ENCODE measurements around the gene FAXC. TPM values are rescaled to one million over a fixed set of nuclear protein-coding genes. Genes with fewer than 3 reads are reported as not detected.
"Not testable (repeated sequence)": the region's sequence is repeated elsewhere in the genome, so short reads cannot be mapped to it uniquely, and the experiment has no call there.

FAXC gene
- total RNA-seq, 4 donors from 2014 or later, result 0.04 to 3.6 (median 1.3) TPM

DNA sequence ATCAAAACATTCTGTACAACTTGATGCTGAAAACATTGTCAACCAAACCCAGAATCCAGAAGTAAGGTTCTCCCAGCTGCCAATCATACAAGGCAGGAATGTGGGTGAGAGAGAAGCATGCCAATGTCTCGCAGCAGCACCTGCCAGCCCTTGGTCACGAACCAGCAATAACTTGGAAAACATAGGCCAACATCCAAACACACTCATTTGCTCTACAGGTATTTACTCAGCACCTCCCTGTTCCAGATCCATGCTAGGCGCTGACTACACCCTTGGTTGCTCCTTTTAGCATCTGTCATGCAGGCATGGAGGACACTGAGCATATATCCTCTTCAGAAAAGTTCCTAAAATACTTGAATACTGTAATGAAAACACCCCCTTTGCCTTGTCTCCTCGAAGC is 63.6 kb downstream of the FAXC start:
- WGBS, 2 donors, result 34 to 47% methylated on average over 4 of the region's 4 CpGs
- no peak for TF ChIP-seq POLR2A (IDR thresholded peaks at IDR 0.05)
- TF ChIP-seq, protein P1, sequence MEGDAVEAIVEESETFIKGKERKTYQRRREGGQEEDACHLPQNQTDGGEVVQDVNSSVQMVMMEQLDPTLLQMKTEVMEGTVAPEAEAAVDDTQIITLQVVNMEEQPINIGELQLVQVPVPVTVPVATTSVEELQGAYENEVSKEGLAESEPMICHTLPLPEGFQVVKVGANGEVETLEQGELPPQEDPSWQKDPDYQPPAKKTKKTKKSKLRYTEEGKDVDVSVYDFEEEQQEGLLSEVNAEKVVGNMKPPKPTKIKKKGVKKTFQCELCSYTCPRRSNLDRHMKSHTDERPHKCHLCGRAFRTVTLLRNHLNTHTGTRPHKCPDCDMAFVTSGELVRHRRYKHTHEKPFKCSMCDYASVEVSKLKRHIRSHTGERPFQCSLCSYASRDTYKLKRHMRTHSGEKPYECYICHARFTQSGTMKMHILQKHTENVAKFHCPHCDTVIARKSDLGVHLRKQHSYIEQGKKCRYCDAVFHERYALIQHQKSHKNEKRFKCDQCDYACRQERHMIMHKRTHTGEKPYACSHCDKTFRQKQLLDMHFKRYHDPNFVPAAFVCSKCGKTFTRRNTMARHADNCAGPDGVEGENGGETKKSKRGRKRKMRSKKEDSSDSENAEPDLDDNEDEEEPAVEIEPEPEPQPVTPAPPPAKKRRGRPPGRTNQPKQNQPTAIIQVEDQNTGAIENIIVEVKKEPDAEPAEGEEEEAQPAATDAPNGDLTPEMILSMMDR (IDR thresholded peaks at IDR 0.05), result no peak
- no peak for DNase-seq (ENCODE audit: low spot score in 2 of 2)
- no peak overlapping the region for H3K4me3 ChIP-seq (ENCODE audit: low read depth, poor library complexity, severe bottlenecking)
- intact Hi-C loops (cut with DNase I; ENCODE audit: low total_unique reads), result no loop called here

DNA sequence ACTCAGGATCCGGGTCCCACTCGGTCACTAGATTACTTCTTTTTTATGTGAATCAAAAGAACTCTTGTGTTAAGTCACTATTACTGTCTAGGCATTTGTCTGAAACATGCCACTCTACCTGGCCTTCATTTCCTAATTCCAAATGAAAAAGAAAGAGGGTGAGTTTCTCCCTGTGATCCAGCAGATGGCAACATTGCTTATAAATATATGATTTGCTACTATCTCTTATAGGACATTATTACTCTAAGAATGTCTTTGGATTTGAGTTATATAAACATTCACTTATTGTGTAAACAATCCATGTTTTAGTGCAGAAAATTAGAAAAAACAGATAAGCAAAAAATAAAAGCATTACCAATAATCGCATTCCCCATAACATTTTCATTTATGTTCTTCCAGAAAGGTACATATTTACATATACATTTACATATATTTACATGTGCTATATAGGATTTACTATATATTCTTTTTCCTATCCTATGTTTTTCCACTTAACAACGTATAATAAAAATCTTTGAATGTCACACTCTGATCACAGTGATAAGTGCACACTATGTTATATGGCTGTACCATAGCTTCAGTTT is 66.9 kb downstream of the FAXC start:
- TF ChIP-seq, protein P1 (IDR thresholded peaks at IDR 0.05), result no peak
- no peak for TF ChIP-seq POLR2A (IDR thresholded peaks at IDR 0.05)
- no peak for DNase-seq (ENCODE audit: low spot score in 2 of 2)
- no peak overlapping the region for H3K4me3 ChIP-seq (ENCODE audit: low read depth, poor library complexity, severe bottlenecking)
- WGBS, 2 donors, result 68 to 73% methylated on average over 4 of the region's 4 CpGs
- intact Hi-C loops (cut with DNase I; ENCODE audit: low total_unique reads), result no loop called here

DNA sequence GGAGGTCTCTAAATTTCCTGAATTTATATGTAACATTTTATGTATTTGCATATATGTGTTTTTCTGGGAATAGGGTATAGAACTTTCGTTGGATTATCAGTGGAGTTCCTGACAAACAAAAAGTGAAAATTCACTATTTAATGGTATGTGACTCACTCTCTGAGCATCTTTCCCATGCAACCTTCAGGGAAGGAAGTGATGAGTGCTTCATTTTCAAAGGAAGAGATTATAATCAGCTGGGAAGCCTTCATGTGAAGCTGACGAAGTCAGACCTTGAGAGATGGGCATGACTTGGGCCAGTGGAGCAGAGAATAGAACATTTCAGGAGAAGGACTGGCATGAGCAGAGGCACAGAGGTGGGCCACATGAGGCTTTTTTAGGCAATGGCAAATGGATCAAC is 72.7 kb downstream of the FAXC start:
- intact Hi-C loops (cut with DNase I; ENCODE audit: low total_unique reads), result no loop called here
- TF ChIP-seq, protein P1 (IDR thresholded peaks at IDR 0.05), result no peak
- no peak for TF ChIP-seq POLR2A (IDR thresholded peaks at IDR 0.05)
- no peak for DNase-seq (ENCODE audit: low spot score in 2 of 2)
- H3K4me3 ChIP-seq (ENCODE audit: low read depth, poor library complexity, severe bottlenecking), result no peak overlapping the region
- WGBS, 2 donors, result 41 to 60% methylated on average over 2 of the region's 2 CpGs

DNA sequence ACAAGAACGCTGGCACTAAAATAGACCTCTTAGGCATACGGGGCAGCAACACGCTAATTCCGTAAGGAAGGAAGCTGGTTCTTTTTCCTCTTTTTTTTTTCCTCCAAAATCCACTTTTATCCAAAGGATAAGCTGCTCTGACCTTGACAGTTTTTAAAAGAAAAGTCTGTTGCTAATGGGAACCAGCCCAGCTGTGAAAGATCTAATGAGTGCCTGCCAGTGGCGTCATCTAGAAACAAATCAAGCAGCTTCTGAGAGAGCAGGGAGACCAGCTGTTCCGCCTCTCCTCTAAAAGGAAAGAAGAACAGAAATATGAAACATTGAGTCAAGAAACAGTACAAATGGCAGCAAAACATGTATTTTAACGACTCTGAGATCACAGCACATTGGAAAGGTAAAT is 78.6 kb downstream of the FAXC start:
- TF ChIP-seq, protein P1 (IDR thresholded peaks at IDR 0.05), result no peak
- no peak for TF ChIP-seq POLR2A (IDR thresholded peaks at IDR 0.05)
- intact Hi-C loops (cut with DNase I; ENCODE audit: low total_unique reads), result no loop called here
- no peak overlapping the region for H3K4me3 ChIP-seq (ENCODE audit: low read depth, poor library complexity, severe bottlenecking)
- no peak for DNase-seq (ENCODE audit: low spot score in 2 of 2)
- 56 to 59% methylated on average over 7 of the region's 7 CpGs for WGBS, 2 donors

DNA sequence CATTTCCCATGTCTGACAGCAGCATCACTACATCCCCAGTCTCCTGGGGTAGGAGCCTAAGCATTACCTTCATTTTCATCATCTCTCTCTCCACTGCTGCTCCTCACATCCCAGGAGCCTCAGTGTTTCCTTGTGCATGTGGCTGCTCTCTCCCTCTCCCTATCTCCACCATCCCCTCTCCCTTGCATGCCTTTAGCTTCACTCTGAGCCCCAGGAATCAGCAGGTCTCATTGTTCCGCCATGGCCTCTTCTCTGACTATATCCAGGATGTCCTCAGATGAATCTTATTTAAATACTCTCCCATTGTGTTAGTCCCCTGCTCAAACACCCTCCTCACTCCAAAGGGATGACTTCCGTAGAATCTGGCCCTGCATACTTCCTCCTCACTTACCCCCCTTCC is 79.4 kb downstream of the FAXC start:
- DNase-seq (ENCODE audit: low spot score in 2 of 2), result no peak
- 65 to 88% methylated on average over 2 of the region's 2 CpGs for WGBS, 2 donors
- TF ChIP-seq, protein P1 (IDR thresholded peaks at IDR 0.05), result no peak
- H3K4me3 ChIP-seq (ENCODE audit: low read depth, poor library complexity, severe bottlenecking), result no peak overlapping the region
- intact Hi-C loops (cut with DNase I; ENCODE audit: low total_unique reads), result no loop called here

DNA sequence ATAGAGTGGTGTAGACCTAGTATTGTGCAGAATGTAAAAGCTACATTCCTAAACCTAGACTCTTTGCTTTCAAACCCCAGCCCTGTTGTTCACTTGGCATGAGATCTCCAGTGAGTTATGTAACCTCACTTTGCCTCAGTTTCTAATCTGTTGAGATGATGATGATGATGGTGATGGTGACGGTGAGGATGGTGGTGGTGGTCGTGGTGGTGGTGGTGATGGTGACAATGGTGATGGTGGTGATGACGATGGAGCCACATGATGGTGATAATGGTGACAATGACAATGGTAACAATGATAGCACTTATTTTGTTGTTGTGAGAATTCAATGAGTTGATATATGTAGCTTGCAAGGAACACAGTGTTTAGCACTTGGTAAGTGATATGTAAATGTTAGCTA is 80.3 kb downstream of the FAXC start:
- no peak overlapping the region for H3K4me3 ChIP-seq (ENCODE audit: low read depth, poor library complexity, severe bottlenecking)
- DNase-seq (ENCODE audit: low spot score in 2 of 2), result no peak
- intact Hi-C loops (cut with DNase I; ENCODE audit: low total_unique reads), result no loop called here
- no peak for TF ChIP-seq POLR2A (IDR thresholded peaks at IDR 0.05)
- WGBS, 2 donors, result 53 to 87% methylated on average over 3 of the region's 3 CpGs

DNA sequence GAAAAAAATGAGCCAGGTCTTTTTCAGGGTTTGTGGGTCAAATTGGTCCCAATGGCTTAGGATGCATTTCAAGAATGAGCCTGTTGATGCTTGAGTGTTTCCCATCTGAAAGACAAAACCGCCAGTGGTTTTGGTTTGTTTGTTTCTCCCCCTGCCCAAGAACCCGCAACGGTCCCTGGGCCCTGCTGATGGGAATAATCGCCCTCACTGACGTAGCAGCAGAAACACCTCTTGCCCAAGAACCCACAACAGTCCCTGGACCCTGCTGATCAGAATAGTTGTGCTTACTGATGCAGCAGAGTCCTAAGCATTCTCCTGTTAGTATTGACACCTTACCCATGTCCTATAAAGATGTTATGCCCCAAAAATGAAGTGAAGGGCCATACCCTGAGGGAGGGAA is 82.5 kb downstream of the FAXC start:
- H3K4me3 ChIP-seq (ENCODE audit: low read depth, poor library complexity, severe bottlenecking); DNase-seq (ENCODE audit: low spot score in 2 of 2); intact Hi-C loops (cut with DNase I; ENCODE audit: low total_unique reads): not testable (repeated sequence)
- WGBS, 2 donors, result 89 to 96% methylated on average over 5 of the region's 5 CpGs

DNA sequence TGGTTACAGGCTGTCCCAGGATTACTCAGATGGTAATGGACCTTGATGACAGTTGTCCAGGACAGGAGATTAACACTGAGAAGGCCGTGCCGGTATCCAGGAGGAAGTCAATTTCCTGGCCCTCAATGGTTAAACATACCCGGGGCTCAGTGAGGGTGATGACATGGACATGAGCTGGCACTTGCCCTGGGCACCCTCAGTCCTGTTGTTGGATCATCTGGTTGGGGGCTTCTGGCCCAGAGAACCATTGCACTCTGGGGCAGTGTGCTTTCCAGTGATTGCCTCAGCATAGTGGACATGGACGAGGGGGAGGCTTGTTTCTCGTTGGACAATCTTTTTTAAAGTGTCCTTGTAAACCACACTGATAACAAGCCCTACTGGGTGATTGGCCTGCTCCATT is 84.0 kb downstream of the FAXC start:
- DNase-seq (ENCODE audit: low spot score in 2 of 2); H3K4me3 ChIP-seq (ENCODE audit: low read depth, poor library complexity, severe bottlenecking); intact Hi-C loops (cut with DNase I; ENCODE audit: low total_unique reads): not testable (repeated sequence)
- WGBS, 2 donors, result 89% methylated on average over 5 of the region's 5 CpGs

Measured in lower leg skin (tissue), 4 donors.